HS-5 (cell line): ENCODE data around the gene ADGB.

Source experiments
- DNase-seq: peaks from one replicate; pipeline ENCODE4 v3.0.0-alpha.2; 2012; ENCODE audit warnings: low read depth

ADGB gene

GRCh38 chr6:146862508-146862919 is 263.7 kb downstream of the ADGB start:
- DNase-seq: no peak

- no peak for DNase-seq
Observed at GRCh38 chr6:146864300-146864699, 265.5 kb downstream of the ADGB start.

- no peak for DNase-seq
Observed at GRCh38 chr6:146864885-146865284, 266.1 kb downstream of the ADGB start.
